H1 (cell line): ENCODE data around the gene PPP6C.

Experiments
- ASH2L ChIP-seq: fragments of 200-600, 300-600 bp; sonication (generic); IDR thresholded peaks from one replicate; pipeline ENCODE4 v1.7.1; 2017; ENCODE audit warnings: low read length
- CBX5 ChIP-seq: fragments of 300-800, 300-1000 bp; sonication (generic); IDR thresholded peaks from 2 replicates; pipeline ENCODE4 v1.7.1; 2016; ENCODE audit warnings: antibody characterized with exemption, low read length, low read depth
- CREB1 ChIP-seq: IDR thresholded peaks from 2 replicates; pipeline ENCODE4 v1.6.1; 2012; ENCODE audit warnings: inconsistent platforms
- POLR2A ChIP-seq, 2 experiments: IDR thresholded peaks; 1 replicate in 1 of 2; 2 replicates in 1 of 2; pipeline ENCODE4 v1.6.1; 2011; ENCODE audit warnings: low read depth in 2 of 2, low read length in 2 of 2, mild to moderate bottlenecking in 2 of 2; ENCODE audit errors: control extremely low read depth in 1 of 2
- POLR2AphosphoS5 ChIP-seq: IDR thresholded peaks from 2 replicates; pipeline ENCODE4 v1.6.1; 2011; ENCODE audit warnings: low read depth, low read length
- YY1 ChIP-seq: IDR thresholded peaks from 2 replicates; pipeline ENCODE4 v1.6.1; 2011; ENCODE audit warnings: low read depth, mild to moderate bottlenecking, low read length
- TF ChIP-seq, protein P1 (sequence below), 3 experiments: IDR thresholded peaks; 1 replicate in 2 of 3; 2 replicates in 1 of 3; pipeline versions ENCODE4 v1.5.1 to v1.6.1; 2011; ENCODE audit warnings: low read length in 3 of 3, mild to moderate bottlenecking in 3 of 3, inconsistent platforms in 2 of 3, low read depth in 1 of 3, moderate library complexity in 1 of 3; ENCODE audit not compliant: insufficient read depth in 1 of 3; ENCODE audit errors: control extremely low read depth in 1 of 3
- TF ChIP-seq, protein P2 (sequence below): IDR thresholded peaks from 2 replicates; pipeline ENCODE4 v1.6.1; 2012; ENCODE audit warnings: inconsistent platforms

DNA sequence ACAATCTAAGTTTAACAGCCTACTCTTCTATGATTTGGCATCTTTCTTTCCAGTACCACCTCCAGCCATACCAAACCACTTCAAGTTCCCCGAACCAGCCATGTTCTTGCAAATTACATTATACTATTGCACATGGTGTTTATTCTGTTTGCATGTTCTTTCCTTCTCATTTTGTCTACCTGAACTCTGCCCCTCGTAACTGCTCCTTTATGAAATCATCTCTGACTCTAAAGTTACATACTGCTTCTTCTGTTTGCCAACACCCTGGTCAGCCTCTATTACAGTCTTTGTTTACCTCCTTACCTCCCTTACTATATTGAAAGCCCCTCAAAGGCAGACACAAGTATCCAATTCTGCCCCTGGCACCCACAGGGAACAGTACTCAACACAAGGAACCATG, 6.0 kb downstream of the PPP6C start:
- TF ChIP-seq POLR2AphosphoS5, result no peak
- TF ChIP-seq POLR2A (IDR thresholded peaks at IDR 0.05; ENCODE audit: control extremely low read depth in 1 of 2, low read depth in 2 of 2, low read length in 2 of 2), result no peak
- TF ChIP-seq ASH2L, result no peak
- TF ChIP-seq, protein P1, sequence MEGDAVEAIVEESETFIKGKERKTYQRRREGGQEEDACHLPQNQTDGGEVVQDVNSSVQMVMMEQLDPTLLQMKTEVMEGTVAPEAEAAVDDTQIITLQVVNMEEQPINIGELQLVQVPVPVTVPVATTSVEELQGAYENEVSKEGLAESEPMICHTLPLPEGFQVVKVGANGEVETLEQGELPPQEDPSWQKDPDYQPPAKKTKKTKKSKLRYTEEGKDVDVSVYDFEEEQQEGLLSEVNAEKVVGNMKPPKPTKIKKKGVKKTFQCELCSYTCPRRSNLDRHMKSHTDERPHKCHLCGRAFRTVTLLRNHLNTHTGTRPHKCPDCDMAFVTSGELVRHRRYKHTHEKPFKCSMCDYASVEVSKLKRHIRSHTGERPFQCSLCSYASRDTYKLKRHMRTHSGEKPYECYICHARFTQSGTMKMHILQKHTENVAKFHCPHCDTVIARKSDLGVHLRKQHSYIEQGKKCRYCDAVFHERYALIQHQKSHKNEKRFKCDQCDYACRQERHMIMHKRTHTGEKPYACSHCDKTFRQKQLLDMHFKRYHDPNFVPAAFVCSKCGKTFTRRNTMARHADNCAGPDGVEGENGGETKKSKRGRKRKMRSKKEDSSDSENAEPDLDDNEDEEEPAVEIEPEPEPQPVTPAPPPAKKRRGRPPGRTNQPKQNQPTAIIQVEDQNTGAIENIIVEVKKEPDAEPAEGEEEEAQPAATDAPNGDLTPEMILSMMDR (IDR thresholded peaks at IDR 0.05; ENCODE audit: control extremely low read depth in 1 of 3, insufficient read depth in 1 of 3, low read depth in 1 of 3, low read length in 3 of 3), result no peak
- TF ChIP-seq YY1, result no peak
- TF ChIP-seq CREB1, result no peak
- no peak for TF ChIP-seq CBX5
- TF ChIP-seq, protein P2, sequence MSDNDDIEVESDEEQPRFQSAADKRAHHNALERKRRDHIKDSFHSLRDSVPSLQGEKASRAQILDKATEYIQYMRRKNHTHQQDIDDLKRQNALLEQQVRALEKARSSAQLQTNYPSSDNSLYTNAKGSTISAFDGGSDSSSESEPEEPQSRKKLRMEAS, result no peak
